ENCODE results near the gene RYR2.

GRCh38 chr1:237478842-237479241 is 436.9 kb downstream of the RYR2 start:
- TF ChIP-seq CTCF (IDR thresholded peaks at IDR 0.05) (no peak), POLR2AphosphoS5 (IDR thresholded peaks at IDR 0.05; ENCODE audit: low read depth, low read length) (no peak)

Measured in Panc1 (cell line).